ENCODE measurements around the gene FDX2.

- TF ChIP-seq CTCF (IDR thresholded peaks at IDR 0.05; ENCODE audit: control extremely low read depth in 1 of 3, insufficient read depth in 1 of 3, low read depth in 1 of 3, low read length in 3 of 3) (no peak), RAD21 (IDR thresholded peaks at IDR 0.05 in 1 of 2, conservative IDR thresholded peaks at IDR 0.05 in 1 of 2; ENCODE audit: low read depth in 2 of 2, low read length in 2 of 2) (no peak), EP300 (IDR thresholded peaks at IDR 0.05; ENCODE audit: borderline replicate concordance in 1 of 2, low read depth in 2 of 2, low read length in 2 of 2) (no peak), EZH2 (IDR thresholded peaks at IDR 0.05; ENCODE audit: low read depth, low read length, severe bottlenecking) (no peak), POLR2A (IDR thresholded peaks at IDR 0.05; ENCODE audit: control extremely low read depth in 1 of 2, low read depth in 2 of 2, low read length in 2 of 2) (no peak), ZNF274 (IDR thresholded peaks at IDR 0.05; ENCODE audit: borderline replicate concordance, extremely low read depth, low read length) (no peak), SP1 (IDR thresholded peaks at IDR 0.05; ENCODE audit: low read depth, low read length) (no peak)
These were observed 48.0 kb upstream of the FDX2 start for GRCh38 chr19:10363789-10364281.
